GM19023 (cell line): ENCODE measurements around the gene TMEM129.
A peak's percentile ranks its signal among the peaks of the same experiment; 100 is the strongest.

Source experiments
- ATAC-seq: cut with Tn5 transposase; IDR thresholded peaks from one replicate; pipeline ENCODE4 v1.9.1; 2021; ENCODE audit warnings: mild to moderate bottlenecking, moderate library complexity; ENCODE audit not compliant: unreplicated experiment

TMEM129 gene, protein sequence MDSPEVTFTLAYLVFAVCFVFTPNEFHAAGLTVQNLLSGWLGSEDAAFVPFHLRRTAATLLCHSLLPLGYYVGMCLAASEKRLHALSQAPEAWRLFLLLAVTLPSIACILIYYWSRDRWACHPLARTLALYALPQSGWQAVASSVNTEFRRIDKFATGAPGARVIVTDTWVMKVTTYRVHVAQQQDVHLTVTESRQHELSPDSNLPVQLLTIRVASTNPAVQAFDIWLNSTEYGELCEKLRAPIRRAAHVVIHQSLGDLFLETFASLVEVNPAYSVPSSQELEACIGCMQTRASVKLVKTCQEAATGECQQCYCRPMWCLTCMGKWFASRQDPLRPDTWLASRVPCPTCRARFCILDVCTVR

DNA sequence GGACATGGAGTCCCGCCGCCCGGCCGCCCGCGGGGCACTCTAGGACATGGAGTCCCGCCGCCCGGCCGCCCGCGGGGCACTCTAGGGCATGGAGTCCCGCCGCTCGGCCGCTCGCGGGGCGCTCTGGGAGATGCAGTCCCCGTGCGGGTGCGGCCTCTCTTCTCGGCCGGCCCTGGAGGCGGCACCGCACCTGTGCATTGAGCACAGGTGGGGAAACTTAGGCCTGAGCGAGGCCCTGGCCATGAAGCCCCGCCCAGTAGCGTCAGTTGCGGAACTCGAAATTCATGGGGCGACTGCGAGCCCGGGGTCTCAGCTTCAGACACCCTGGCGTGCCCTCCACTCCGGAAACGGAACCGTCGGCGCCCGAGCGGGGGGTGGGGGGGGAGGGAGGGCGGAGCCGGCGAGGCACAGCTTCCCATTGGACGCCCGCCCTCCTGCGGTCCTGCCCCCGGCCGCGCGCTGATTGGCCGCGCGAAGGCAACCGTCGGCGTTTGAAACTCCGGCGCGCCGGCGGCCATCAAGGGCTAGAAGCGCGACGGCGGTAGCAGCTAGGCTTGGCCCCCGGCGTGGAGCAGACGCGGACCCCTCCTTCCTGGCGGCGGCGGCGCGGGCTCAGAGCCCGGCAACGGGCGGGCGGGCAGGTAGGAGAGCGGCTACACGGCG is at the start of gene TMEM129, which contains the start of gene TACC3:
TMEM129 (minus strand) TSS at position 321 of the 663 bp plus-strand sequence. CDS start 486 bp downstream, outside the sequence.
TACC3 (plus strand) TSS at position 519 of the 663 bp plus-strand sequence. CDS start 1,901 bp downstream, outside the sequence.
- ATAC-seq = peak; percentile 80

DNA sequence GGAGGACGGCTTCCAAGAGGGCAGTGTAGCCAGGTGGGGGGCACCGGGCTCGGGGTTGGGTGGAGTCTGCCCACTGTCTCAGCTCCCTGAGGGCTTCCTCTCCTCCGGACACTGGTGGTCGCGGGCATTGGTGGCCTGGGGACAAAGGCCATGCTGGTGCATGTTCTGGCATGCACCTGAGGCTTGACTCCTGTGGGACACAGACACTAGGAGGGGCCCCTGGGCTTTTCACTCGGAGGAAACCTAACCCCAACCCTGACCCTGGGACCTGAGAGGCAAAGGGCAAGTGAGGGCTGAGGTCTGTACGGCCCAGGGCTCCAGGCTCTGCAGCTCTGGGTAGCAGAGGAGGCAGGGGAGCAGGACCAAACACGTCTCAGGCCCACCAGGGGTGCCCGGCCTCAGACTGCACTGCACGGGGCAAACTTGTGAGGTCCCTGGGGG is 49.7 kb upstream of the TMEM129 start:
- ATAC-seq = no peak

DNA sequence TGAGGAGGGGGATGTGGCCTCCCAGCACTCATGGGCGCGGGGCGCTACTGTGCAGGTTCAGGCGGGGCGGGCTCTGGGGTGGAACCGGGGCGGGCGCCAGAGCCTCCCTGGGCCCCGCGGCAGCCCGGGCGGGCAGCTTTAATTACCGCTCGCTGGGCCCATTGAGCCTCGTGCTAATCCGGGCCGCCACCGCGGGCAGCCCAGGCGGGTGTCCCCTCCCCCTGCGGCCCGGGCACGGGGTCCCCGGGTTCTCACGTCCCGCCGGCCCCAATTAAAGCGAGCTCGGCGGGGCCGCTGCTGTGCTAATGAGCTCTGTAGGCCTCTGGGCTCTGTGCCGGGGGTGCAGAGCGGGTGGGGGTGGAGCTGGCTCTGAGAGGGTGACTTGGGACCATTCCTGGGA is 49.1 kb upstream of the TMEM129 start:
- ATAC-seq = no peak

DNA sequence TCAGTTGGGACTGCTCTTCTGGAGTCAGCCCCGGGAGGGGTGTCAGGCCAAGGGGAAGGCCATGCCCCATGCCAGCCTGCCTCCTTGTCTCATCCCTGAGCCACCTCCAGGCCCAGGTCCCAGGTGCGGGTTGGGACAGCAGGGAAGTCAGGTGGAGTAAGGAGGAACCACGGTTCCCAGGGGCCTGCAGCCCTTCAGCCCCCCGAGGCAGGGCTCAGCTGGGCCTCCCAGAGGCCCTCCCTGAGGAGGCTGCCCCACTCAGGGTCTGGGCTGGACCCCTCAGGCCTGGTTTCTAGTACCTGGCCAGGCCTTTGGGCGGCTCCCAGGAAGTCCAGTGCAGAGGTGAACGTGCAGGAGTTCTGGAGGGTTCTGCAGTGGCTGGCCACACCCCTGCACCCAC is 48.6 kb upstream of the TMEM129 start:
- ATAC-seq = no peak

DNA sequence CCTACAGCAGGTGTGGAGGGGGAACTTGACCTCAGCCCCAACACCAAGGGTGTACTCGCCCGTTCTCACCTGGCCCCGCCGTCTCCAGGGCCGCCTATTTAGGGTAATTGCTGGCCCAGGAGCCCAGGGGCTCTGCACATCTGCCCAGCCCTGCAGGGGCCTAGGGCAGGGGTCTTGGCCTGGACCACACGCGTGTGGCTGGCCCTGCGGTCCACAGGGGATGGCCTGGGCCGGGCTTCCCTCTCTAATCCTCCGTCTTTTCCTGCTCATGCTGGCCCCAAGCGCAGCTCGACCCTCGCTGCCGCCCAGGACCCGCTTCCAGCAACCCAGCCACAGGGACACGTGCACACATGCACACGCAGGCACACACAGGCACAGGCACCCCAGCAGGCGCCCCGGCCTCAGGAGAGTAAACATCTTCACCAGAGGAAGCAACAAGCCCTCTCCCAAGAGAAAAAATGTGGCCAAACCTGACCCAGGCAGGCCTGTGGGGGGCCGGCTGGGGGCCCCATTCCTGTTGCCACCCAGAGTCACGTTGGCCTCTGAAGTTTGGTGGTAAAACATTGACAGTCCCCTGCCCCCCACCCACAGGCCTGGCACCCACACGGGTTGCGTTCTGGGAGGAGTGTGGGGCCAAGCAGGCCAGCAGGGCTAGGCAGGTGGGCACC is 47.4 kb upstream of the TMEM129 start:
- no peak for ATAC-seq

DNA sequence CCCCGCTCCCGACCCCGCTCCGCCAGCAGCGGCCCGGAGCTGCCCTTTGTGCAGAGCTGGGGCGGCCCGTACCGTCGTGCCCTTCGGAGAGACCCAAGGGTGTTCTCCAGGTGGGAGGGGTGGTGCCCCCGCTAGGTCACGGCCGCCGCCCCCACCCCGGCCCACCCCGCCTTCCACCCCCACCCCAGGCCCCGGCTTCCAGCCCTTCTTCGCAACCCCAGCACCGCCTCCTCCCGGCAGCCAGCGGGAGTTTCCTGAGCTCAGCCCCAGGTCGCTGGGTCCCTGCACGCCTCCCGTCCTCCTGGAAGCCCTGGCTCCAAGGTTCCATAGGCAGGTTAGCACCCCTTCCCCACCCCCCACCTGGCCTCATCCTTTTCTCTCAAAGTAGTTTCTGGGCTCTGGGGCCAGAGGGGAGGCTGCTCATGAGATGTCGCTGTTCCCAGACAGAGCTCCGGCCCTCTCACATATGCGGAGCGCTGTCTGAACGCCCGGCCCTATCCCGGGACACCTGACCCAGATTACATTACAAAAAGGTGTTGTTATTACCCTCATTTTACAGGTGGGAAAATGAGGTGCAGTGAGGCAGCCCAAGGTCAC is 46.7 kb upstream of the TMEM129 start:
- ATAC-seq = no peak

DNA sequence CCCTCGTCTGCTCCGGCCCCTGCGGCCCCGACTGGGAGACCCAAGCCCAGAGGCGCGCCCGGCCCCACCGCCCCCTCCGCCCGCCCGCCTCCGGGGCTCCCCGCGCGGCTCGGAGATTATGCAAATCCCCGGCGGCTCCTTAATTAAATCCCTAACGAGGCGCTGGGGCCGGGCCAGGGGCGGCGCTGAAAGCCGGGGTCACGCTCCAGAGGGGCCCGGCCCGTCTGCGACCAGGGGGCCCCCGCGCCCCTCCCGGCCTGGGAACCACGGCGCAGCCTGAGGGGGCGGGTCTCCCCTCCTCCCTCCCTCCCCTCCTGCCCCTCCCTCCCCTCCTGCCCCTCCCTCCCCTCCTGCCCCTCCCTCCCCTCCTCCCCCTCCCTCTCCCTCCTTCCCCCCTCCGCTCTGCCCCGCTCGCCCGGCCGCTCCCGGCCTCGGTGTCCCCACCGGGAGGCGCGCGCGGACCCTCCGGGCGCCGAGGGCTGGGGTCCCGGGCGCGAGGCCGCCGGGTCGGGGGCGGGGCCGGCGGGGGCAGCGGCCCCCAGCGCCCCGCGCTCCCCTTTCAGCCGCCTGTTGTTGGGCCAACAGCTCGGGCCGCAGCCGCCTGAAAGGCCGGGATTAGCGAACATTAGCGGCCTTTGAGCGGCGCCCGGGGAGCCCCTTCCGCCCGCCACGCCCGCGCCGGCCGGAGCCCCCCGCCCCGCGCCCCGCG is 46.1 kb upstream of the TMEM129 start:
- no peak for ATAC-seq

DNA sequence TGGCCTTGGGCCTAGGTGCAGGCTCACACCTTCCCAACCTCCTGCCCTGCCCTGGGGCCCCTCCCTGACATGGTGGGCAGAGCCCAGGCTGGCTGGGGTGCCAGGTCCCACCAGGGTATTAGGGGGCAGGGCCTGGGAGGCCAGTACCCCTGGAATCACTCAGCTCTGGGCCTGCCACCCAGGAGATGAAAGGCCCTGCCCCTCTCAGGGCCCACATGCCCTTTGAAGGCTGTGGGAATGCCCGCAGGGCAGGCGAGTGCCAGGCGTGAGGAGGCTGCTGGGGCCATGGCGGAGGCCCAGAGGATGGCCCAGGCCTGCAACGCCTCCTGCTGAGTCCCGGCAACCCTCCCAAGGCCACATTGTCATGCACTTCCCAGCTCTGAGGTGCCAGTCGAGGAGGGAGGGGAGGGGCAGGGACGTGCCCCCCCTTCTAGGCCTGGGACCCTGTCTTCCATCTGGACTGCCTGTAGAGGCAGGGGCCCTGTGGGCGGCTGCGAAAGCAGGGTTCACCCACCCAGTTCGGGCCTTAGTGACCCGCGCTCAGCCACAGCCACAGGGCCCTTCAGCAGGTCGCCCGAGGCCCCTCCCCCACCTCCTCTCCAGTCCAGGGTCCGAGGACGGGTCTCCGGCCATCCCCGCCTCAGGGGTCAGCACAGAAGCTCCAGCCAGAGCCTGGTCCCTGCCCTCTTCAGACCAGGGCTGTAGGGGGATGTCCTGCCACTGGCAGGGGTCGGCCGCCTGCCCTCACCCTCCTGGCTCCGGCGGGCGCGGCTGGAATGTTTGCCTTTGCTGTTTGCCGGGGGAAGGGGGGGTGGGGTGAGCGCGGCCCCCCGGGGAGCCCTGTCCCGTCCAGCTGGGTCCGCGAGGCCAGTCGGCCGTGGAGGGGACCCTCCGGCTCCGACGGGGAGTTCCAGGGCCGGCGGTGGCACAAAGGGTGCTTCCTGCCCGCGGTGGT is 45.3 kb upstream of the TMEM129 start:
- ATAC-seq = no peak

DNA sequence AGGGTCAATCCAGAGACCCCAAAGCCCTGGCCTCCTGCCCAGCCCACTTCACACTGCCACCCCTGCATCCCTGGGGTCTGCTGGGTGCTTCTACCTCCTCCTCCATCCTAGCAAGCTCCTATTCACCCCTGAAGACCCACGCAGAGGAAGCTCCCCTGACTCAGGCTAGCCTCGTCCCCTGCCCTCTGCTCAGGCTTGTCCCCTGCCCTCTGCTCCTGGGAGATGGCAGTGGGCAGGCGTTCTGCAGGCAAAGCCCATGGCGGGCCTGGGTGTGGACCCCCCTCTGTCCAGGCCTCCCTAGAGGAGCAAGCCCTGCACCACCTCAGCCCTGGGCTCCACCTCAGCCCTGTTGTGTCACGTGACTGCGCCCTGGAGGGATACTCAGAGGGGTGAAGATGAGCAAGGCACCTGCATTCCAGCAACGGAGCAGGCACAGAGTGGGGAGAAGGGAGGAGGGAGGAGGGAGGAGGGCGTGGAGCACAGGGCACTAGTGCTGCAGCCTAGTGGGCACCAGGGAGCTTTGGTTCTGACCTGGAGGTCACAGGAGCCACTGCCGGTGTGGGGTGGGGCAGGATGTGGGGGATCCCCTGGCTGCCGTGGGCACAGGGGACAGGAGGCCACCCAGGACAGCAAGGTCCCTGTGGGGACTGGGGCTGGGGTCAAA is 44.4 kb upstream of the TMEM129 start:
- no peak for ATAC-seq

DNA sequence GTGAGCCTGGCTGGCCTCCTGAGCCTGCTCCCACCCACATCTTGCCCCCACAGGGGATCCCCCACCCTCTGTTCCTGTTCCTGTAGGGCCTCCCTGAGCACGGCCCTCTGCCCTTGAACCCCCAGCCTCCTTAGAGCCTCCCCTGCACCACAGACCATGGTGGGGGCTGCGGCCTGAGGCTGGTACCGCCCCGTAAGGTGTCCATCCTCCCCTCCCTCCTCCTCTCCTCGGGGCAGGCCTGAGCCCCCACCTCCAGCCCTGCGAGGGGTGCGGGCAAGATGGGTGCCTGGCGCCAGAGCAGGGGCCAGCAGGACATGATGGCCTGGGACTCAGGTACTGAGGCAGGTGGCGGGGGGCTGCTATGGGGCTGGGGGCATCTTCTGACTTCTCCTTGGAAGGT is 43.5 kb upstream of the TMEM129 start:
- ATAC-seq = no peak

DNA sequence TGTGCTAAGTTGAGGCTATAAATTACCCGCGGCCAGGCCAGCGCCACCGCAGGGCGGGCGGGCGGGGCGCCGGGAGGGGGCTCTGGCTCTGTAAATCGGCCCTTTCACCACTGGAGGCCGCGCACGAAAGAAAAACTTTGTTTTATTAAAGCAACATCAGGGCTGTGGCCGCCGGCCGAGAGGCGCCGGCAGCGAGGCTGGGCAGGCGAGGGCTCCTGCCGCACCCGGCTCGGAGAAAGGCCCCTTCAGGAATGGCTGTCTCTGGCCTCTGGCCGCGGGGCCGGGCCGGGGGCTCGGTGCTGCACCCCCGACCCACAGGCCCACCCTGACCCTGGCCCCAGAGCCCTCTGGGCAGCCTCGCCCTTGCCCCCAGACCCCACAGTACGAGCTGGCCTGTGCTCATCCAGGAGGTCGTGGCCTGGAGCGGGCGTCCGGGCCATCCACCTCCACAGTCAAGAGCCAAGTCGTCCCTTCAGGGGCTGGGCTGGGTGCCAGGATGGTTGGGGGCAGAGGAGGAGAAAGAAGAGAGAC is 42.5 kb upstream of the TMEM129 start:
- ATAC-seq = no peak

DNA sequence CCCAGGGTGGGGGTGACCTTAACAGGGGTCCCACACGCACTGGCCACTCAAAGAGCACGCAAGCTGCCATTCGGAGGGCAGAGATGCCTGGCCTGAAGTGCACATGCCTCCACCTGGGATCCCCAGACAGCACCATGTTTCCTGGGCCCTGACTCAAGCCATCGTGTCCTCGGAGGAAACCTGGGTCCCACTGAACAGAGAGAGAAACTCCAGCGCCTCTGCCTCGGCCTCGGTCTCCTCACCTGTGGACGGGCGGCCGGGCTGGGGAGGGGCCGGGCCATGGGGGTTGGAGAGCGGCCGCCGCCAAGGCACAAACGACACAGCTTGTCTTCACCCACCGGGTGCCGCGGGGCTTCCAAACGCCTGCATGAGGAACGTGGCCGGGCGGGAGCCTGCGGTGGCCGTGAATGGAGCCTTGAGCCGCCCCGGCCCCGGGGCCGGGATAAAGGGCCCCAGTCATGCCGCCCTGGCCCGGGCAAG is 42.0 kb upstream of the TMEM129 start:
- ATAC-seq = no peak

DNA sequence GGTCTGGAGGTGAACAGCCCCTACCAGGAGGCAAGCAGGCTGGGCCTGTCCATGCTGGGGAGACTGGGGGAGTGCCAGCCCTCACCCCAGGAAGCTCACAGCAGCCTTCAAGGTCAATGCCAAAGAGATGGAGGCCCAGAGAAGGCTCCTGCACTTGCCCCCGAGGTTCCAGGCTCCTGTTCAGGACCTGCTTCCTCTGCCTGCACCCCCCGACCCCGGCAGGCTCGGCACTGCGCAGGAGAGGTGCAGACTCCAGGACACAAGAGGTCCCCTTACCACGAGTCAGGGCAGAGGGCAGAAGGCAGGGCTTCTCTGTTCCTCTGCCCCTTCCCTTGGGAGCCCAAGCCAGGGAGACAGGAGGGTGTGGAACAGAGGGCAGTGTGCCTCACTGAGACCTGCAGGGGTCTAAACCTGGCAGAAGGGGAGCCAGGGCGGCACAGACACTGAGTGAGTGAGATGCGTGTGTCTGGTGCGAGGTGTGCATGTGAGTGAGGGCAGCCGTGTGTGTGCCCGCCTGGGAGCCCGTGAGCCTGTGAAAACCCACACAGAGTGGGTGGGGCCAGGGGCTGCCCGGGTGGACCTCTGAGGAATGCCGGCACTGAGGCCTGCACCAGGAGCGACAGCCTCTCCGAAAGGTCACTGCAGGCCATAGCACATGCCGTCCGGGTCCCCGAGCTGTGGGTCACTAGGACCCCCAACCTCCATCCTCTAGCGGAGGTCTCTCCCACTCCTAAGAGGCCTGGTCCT is 41.3 kb upstream of the TMEM129 start:
- no peak for ATAC-seq

DNA sequence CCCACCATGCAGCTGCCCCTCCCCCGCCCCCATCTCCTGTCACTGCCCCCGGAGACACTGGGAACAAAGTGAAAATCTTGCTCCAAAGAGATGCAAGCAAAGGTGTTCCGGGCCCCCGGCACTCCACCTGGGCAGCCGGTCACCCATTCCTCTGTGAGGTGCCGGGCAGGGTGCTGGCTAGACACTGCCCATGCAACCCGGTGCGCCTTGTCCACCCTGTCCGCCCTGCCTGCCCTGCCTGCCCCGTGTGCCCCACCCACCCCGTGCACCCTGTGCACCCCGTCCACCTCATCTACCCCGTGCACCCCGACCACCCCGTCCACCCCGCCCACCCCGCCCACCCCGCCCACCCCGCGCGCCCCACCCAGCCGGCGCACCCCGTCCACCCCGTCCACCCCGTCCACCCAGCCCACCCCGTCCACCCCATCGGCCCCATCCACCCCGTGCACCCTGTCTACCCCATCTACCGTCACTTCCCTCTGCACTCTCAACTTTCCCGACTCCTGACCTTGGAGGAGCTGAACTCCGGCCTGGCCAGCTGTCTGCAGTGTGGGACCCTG is 40.1 kb upstream of the TMEM129 start:
- ATAC-seq = no peak

DNA sequence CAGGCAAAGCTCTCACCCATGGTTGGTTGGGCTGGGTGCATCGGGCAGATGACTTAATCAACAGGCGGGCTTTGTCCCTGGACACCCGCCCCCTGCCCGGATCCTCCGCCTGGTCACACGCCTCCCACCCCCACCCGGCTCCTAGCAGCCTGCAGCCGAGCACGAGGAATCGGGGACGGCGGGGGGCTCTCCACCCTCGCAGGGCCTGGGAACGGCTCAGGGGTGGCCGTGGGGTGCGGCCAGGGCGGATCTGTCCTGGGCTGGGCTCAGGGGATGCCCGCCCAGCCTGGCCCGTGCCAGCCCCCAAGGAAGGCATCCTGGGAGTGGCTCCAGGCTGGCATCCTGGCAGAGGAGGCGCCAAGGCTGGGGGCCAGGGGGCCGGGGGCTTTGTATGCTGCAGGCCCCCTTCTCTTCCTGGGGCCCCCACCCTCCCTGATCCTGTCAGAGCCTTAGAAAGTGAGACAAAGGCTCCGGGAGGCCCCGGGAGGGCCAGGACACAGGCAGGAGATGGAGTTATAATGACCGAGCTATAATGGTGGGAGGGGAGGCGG is 39.5 kb upstream of the TMEM129 start:
- no peak for ATAC-seq

DNA sequence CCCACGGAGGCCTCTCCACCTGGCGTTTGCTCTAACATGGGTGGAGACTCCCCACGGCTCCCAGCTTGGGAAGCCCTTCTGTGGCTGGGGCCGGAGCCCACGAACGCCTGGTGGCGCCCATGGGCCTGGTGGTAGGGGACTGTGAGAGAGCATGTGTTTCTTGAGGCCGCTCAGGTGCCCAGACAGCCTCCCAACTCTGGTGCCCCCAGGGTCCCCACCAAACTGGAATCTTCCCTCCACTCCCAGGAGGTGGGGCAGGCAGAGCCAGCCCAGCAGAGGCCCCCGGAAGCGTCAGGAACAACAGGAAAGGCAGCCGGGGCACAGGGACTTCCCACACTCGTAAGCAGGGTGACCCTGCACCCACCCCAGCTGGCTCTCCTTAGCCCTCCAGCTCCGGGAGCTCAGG is 38.7 kb upstream of the TMEM129 start:
- no peak for ATAC-seq

DNA sequence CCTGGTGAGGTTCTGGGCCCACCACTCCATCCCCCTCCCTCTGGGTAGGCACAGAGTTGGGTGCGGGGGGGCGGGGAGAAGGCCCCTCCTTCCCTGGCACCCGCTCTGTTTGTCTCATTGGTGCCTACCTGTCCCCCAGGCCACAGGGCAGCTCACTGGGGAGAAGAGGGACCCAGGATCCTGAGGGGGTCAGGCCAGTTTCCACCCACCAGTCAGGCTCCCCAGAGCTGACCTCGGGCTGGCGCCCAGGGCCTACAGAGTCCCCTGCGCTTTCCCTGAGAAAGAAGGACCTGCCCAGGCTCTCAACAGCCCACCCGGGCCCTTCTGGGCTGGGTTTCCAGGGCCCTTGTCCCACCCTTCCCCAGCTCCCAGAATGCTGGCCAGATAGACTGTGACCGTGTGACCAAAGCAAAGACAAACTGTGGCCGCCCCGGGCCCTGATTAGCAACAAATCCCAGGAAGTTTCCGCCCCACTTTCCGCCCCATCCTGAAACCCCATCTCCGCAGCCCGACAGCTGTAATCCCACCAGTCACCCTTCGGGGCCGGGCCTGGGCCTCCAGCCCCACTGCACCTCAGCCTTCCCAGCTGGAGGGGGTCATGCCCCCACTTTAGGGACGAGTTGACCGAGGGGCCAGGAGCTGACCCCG is 38.2 kb upstream of the TMEM129 start:
- no peak for ATAC-seq
